HG03442 (cell line): ENCODE measurements around the gene UCP3.
A peak's percentile ranks its signal among the peaks of the same experiment; 100 is the strongest.

Experiments
- ATAC-seq: cut with Tn5 transposase; IDR thresholded peaks from one replicate; pipeline ENCODE4 v1.9.1; 2021; ENCODE audit warnings: mild to moderate bottlenecking, moderate library complexity; ENCODE audit not compliant: unreplicated experiment

UCP3 gene

DNA sequence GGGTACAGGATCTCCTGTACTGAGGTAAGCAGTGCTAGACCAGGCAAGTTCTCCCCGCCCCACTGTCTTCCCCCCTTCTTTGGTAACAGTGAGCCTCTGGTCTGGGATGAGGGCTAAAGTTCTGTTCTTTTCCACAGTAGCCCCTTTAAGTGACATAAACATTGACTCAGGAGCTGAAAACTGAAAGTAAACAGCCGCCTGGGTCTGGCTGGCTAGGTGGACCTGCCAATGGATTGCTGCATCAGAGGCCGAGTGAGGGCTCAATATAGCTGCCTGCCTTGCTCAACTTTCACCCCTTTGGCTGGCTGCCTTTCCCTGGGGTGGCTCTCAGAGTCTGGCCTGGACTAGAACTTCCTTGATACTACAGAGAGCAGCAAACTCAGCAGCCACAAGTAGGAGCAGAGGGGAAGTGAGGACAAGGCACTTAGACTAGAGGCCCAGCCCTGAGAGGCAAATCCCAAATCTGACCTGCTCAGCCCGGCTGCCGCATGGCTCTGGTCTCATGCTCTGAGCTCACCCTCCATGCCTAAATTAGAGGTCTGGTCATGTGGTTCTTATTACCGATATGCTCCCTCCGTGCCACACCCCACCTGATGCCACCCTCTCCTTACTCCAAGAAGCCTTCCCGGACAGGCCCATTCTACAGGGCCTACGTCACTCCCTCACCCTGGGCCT is 9.6 kb upstream of the UCP3 start:
- ATAC-seq, result no peak

GRCh38 chr11:74017631-74018030 is 8.7 kb upstream of the UCP3 start:
- ATAC-seq, result no peak

- ATAC-seq, result no peak
These were observed 7.2 kb upstream of the UCP3 start for GRCh38 chr11:74015919-74016684.

DNA sequence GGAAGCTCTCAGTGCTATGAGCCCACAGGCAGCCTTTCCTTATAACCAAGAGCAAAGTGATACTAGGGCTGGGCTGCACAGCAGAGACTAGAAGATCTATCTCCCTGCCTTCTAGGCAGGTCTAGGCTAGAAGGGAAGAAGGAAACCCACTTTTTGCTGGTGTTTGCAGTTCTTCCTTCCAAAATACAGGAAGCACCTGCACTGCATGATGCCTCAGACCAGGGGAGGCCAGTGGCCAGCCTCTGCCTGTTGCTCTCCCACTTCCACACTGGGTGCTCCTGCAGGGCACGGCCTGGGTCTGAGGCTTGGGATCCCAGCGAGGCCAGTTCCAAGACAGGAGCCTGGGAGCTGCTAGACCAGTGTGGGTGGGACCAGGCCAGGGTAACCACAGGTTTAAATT is 6.0 kb upstream of the UCP3 start:
- no peak for ATAC-seq

DNA sequence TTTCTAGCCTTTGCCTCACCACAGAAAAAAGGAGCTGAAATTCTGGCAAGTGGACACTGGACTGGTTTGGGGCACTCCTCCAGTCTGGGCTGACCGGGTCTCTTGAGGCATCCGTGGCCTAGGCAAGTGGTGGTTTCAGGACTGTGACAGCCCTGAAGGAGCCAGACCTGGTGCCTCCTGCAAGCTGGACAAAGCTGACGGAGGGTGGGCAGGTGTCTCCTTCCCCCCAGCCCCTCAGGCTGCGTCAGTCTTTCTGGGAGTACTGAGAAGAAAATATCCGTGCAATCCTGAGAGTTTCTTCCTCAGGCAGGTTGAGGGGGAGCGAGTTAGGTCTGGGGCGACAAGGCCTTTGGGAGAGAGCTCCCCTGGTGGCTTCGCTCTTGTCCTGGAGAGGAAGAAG is 4.3 kb upstream of the UCP3 start:
- no peak for ATAC-seq

DNA sequence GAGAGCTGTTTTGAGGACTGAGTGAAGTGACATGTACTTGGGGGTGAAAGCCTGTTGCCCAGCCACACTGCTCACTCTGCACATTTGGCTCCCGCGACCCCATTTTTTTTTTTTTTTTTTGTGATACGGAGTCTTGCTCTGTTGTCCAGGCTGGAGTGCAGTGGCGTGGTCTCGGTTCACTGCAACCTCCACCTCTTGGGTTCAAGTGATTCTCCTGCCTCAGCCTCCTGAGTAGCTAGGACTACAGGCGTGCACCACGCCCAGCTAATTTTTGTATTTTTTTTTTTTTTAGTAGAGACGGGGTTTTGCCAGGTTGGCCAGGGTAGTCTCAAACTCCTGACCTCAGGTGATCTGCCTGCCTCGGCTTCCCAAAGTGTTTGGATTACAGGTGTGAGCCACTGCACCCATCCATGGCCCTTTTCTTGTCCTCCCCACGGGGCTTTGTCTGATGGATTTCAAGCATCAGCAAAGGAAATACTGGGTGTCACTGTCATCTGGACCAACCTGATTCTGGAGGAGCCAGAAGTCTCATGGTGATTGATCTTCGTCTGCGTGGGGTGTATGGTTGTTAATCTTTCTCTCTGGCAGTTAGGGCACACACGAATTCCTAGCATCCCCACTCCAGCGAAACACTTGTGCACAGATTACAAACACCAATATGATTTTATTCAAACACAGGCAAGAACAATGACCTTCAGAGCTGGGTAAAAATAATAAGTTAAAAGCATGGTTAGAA is 3.4 kb upstream of the UCP3 start:
- ATAC-seq, result no peak

GRCh38 chr11:74011360-74012073 is 2.6 kb upstream of the UCP3 start:
- ATAC-seq, result peak; percentile 75

DNA sequence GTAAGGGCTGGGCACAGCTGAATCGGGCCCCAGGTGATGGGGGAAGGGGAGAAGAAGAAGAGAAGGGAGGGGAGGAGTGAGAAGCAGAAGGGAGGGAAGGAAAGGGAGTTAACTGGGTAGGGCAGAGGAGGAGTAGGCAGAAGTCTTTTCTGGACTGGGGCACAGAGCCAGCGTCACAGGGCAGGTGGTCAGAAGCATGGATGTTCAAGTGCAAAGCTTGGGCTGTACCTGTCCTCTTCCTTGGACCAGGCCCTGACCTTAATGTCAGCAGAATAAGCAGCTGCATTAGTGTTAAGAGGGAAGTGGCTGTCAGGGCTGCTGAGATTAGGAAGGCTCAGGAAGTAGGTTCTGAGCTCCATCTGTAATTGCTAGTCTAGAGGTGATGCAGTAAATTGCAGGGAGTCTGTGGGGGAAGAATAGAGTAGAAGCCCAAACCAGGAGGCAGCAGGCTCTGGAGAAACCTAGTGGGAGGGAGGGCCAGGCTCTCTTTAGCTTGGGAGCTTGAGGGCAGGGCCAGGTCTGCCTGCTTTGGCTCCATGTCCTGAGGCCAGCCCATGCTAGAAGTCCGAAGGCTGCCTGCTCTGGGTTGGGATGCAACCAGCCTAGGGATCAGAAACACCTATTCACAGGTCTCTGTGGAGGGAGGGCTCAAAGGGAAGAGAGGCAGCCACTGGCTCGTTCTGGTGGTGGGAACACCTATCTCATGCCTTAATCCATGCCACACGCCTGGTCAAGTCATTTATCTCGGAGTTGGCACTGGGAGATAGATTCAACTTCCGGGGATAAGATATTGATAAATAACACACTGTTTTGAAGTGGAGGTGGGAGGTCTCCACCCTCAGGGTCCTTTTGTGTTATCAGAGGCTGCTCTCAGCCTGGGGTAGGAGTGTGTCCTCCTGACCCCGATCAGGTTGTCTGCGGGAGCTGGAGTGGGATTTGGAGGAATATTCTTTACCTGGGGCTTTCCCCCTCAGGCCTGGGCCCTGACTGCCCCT is 1.7 kb upstream of the UCP3 start:
- no peak for ATAC-seq

- no peak for ATAC-seq
These were observed 905 bp upstream of the UCP3 start for GRCh38 chr11:74009675-74010305.

GRCh38 chr11:74009230-74009547 is 304 bp upstream of the UCP3 start:
- ATAC-seq, result no peak

DNA sequence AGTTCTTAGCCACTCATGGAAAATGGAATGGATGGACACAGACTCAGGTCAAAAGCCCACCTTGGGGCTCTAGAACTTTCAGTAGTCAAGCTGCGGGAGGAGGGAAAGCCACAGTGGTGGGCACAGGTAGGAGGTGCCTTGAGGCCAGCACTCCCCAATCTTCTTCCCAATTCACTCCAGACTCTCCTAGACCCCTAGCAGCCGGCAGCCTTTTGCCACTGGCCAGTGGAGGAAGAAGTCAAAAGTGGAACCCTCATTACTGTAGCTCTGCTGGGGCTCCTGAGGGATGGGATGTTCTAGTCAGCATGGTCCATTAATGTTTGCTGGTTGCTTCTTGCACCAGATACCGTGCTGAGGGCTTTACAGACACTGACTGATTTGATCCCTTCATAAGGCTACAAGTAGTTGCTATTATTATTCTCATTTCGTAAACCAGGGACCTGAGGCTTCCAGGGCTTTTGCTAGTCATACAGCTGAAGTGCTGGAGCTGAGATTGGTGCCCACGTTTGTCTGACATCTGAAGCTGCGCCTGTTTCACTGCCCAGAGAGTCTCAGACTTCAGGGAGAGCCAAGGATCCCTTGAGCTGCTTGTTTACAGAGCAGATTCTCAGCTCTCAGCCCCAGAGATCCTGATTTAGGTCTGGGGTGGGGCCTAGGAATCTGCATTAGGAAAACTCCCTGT is 1.1 kb downstream of the UCP3 start:
- ATAC-seq, result no peak

DNA sequence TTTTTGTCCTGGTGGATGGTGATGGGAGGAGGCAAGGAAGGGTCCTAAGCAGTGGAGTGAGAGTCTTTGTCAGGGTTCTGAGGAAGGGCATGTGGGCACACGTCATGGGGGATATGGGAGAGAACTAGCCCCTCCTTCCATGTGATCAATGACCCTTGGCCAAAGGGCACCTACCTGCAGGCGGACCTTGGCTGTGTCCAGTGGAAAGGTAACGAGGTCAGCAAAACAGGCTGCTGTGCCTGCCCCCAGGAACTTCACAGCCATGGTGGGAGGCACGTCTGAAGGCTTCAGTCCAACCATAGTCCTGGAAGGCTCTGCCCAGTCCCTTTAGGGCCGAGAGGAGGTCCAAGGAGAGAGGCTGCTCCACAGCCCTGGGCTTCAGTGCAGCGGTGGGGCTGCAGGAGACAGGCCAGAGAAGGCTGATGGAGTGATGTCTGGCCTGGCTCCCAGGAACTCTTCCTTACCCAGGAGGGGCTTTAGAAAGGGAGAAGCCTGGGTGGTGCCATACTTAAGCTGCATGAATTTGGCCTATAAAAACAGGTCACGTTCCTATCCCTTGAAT is 2.1 kb downstream of the UCP3 start:
- ATAC-seq, result no peak

DNA sequence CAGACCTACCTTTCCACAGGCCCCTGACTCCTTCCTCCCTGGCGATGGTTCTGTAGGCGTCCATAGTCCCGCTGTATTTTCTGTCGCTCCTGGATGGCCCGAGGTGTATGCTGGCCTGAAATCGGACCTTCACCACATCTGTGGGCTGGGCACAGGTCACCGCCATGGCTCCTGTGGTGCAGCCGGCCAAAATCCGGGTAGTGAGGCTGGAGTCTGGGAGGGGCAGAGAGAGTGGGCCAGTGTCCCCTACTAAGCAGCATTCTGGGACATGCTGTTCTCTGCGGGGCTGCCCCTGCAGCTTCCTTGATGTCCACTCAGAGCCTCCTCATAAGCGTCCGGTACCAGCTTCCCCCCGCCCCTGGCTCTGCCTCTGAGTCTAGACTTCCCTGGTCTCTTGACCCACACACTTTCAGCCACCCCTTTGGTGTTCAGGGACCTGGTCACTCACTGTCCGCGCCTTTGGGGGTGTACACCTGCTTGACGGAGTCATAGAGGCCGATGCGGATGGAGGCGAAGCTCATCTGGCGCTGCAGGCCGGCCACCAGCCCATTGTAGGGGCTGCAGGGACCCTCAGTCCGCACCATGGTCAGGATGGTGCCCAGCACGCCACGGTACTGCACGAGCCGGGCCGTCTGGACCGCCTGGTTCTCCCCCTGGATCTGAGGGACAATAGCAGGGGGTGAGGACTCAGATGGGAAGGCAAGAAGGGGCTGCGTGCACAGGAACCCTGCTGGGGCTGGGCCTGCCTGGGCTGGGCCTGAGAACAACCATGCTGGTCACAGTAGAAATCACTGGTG is 3.0 kb downstream of the UCP3 start:
- ATAC-seq, result no peak

GRCh38 chr11:74004759-74005615 is 3.9 kb downstream of the UCP3 start:
- no peak for ATAC-seq

DNA sequence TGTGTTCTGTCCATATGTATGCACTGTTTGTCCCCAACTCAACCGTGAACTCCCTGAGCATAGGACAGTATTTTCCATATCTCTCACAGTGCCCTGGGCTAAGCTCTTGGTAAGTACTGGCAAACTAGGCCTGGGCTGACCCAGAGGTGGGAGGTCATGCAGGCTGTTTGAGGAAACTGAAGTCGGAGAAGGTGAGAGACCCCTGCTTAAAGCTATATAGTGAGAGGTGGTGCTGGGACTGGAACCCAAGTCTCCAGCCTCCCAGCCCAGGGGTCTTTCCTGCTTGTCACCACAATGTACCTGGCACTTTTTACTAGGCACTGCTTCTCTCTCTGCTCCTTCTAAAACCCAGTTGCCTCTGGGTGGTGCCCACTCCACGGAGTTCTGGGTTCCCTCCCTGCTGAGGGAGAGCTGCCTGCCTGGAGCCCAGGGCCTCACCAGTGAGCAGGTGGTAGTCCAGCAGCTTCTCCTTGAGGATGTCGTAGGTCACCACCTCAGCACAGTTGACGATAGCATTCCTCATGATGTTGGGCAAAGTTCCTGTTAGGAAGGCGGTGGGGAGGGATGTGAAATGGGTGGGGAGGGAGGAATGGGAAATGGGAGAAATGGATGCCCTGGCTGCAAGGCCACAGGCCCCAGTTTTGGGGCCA is 4.7 kb downstream of the UCP3 start:
- no peak for ATAC-seq

- ATAC-seq, result no peak
These were observed 6.1 kb downstream of the UCP3 start for GRCh38 chr11:74002832-74003231.

DNA sequence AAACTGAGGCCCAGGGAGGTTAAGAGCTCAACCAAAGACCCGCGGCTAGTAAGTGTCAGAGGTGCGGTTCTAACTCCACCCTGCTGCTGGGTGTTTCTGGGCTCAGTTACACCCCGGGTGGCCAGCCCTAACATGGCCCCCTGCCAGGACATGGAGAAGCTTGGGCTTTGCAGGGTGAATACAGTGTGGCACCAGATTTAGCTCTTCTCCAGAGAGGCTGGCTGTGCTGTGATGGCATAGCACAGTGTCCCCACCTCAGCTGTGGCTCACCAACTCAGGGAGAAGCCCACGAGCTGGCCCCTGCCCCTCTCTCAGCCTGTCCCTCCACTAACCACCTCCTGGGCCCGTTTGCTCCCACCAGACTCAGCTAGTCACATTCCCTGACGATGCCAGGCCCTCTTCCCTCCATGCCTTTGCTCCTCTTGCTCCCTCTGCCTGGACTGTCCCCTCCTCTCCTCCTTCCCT is 7.0 kb downstream of the UCP3 start:
- no peak for ATAC-seq
